Natural killer cell treated with Interleukin-12 subunit alpha and Interleukin-12 subunit beta and Interleukin-15 and Interleukin-18, amount 100 ng/mL, for 72 hours (primary cell): ENCODE measurements around the gene SYNE1. TPM values are rescaled to one million over a fixed set of nuclear protein-coding genes. Genes with fewer than 3 reads are reported as not detected.

Experiments
- ATAC-seq, 2 donors: fragments of 150-1000 bp; cut with Tn5 transposase in 1 of 2; sonication (Bioruptor Pico), chemical (Tn5 transposase) in 1 of 2; 2 replicates each; pipeline ENCODE4 v1.10.0; 2021
- DNase-seq: peaks from one replicate; pipeline ENCODE4 v3.0.0; 2022; ENCODE audit warnings: low spot score
- H3K27ac Mint-ChIP-seq, 2 donors: 1 replicate in 1 of 2; 2 replicates in 1 of 2; pipeline ENCODE4 v1.8.0; 2022; ENCODE audit warnings: mixed read lengths in 2 of 2, mild to moderate bottlenecking in 1 of 2, moderate library complexity in 1 of 2
- H3K27me3 Mint-ChIP-seq, 2 donors: 1 replicate in 1 of 2; 2 replicates in 1 of 2; pipeline ENCODE4 v1.8.0; 2022; ENCODE audit warnings: mixed read lengths in 2 of 2
- H3K36me3 Mint-ChIP-seq: one replicate; pipeline ENCODE4 v1.8.0; 2022; ENCODE audit warnings: mixed read lengths
- H3K4me1 Mint-ChIP-seq, 2 donors: 1 replicate in 1 of 2; 2 replicates in 1 of 2; pipeline ENCODE4 v1.8.0; 2022; ENCODE audit warnings: low read depth in 2 of 2, mixed read lengths in 2 of 2, mild to moderate bottlenecking in 1 of 2
- H3K4me3 Mint-ChIP-seq: one replicate; pipeline ENCODE4 v1.8.0; 2022; ENCODE audit warnings: mixed read lengths
- H3K9me3 Mint-ChIP-seq: 2 replicates; pipeline ENCODE4 v1.8.0; 2022; ENCODE audit warnings: mixed read lengths
- total RNA-seq, 2 donors: library from RNA; stranded (reverse); gene quantifications; one replicate each; pipeline ENCODE4 v1.2.3, GENCODE V29; 2022

The SYNE1 gene
- total RNA-seq, 2 donors from 2014 or later: 30.6 to 61.2 TPM

GRCh38 chr6:152600022-152600421 is 37.1 kb downstream of the SYNE1 start:
- Mint-ChIP-seq H3K4me3 (no peak overlapping the region), H3K9me3 (no peaks in the 10 kb centered on the region), H3K36me3 (peaks cover 6% of the 10 kb centered on the region), H3K27me3 (no peaks in the 10 kb centered on the region), H3K4me1 (peaks cover 14 to 37% of the 10 kb centered on the region in 2 donors), H3K27ac (peak overlapping the region in 1 of 2 donors; percentile 77)
- no peak for ATAC-seq
- no peak for DNase-seq

- peaks cover 11% of the 10 kb centered on the region for H3K36me3 Mint-ChIP-seq
These were observed 38.1 kb downstream of the SYNE1 start for GRCh38 chr6:152598901-152599537.

GRCh38 chr6:152598421-152598820 is 38.7 kb downstream of the SYNE1 start:
- H3K4me1 Mint-ChIP-seq: peaks cover 28 to 42% of the 10 kb centered on the region in 2 donors
- peak overlapping the region; percentile 64 for H3K4me3 Mint-ChIP-seq
- no peaks in the 10 kb centered on the region for H3K9me3 Mint-ChIP-seq
- peak overlapping the region; percentile 33 to 77 for H3K27ac Mint-ChIP-seq
- H3K27me3 Mint-ChIP-seq: no peaks in the 10 kb centered on the region
- DNase-seq: no peak
- peak in 1 of 2 donors; percentile 71 for ATAC-seq
- H3K36me3 Mint-ChIP-seq: peaks cover 11% of the 10 kb centered on the region

More at GRCh38 chr6:152598901-152599537, 38.1 kb downstream of the SYNE1 start:
- ATAC-seq (no peak), DNase-seq (no peak)
- Mint-ChIP-seq H3K9me3 (no peaks in the 10 kb centered on the region), H3K27ac (peak overlapping the region in 1 of 2 donors; percentile 77), H3K4me3 (no peak overlapping the region), H3K4me1 (peaks cover 22 to 40% of the 10 kb centered on the region in 2 donors), H3K27me3 (no peaks in the 10 kb centered on the region)

GRCh38 chr6:152596726-152597125 is 40.4 kb downstream of the SYNE1 start:
- Mint-ChIP-seq H3K27ac (peak overlapping the region in 1 of 2 donors; percentile 36), H3K36me3 (peaks cover 11% of the 10 kb centered on the region), H3K4me1 (peaks cover 37 to 40% of the 10 kb centered on the region in 2 donors), H3K4me3 (no peak overlapping the region), H3K27me3 (no peaks in the 10 kb centered on the region), H3K9me3 (no peaks in the 10 kb centered on the region)
- no peak for DNase-seq
- ATAC-seq: no peak

- Mint-ChIP-seq H3K36me3 (peaks cover 14% of the 10 kb centered on the region), H3K4me1 (peaks cover 44 to 48% of the 10 kb centered on the region in 2 donors), H3K4me3 (no peak overlapping the region), H3K9me3 (no peaks in the 10 kb centered on the region), H3K27me3 (no peaks in the 10 kb centered on the region), H3K27ac (peak overlapping the region in 1 of 2 donors; percentile 55)
- ATAC-seq (no peak), DNase-seq (no peak)
These were observed 41.7 kb downstream of the SYNE1 start for GRCh38 chr6:152595499-152595898.

GRCh38 chr6:152594701-152595100 is 42.5 kb downstream of the SYNE1 start:
- Mint-ChIP-seq H3K9me3 (no peaks in the 10 kb centered on the region), H3K4me3 (no peak overlapping the region), H3K36me3 (peaks cover 14% of the 10 kb centered on the region), H3K4me1 (peaks cover 45% of the 10 kb centered on the region in 2 donors), H3K27ac (peak overlapping the region in 1 of 2 donors; percentile 55), H3K27me3 (no peaks in the 10 kb centered on the region)
- no peak for DNase-seq
- no peak for ATAC-seq

- DNase-seq (no peak), ATAC-seq (no peak)
- H3K36me3 Mint-ChIP-seq: peaks cover 4% of the 10 kb centered on the region
- H3K27me3 Mint-ChIP-seq: no peaks in the 10 kb centered on the region
- H3K27ac Mint-ChIP-seq: peak overlapping the region in 1 of 2 donors; percentile 86
- no peak overlapping the region for H3K4me3 Mint-ChIP-seq
- no peaks in the 10 kb centered on the region for H3K9me3 Mint-ChIP-seq
- H3K4me1 Mint-ChIP-seq: peaks cover 43 to 45% of the 10 kb centered on the region in 2 donors
These were observed 48.7 kb downstream of the SYNE1 start for GRCh38 chr6:152588456-152588855.

GRCh38 chr6:152587473-152587872 is 49.7 kb downstream of the SYNE1 start:
- DNase-seq: no peak
- Mint-ChIP-seq H3K36me3 (peaks cover 4% of the 10 kb centered on the region), H3K4me3 (peak overlapping the region; percentile 23), H3K27me3 (no peaks in the 10 kb centered on the region), H3K27ac (peak overlapping the region; percentile 40 to 86), H3K9me3 (no peaks in the 10 kb centered on the region), H3K4me1 (peaks cover 37 to 39% of the 10 kb centered on the region in 2 donors)
- peak; percentile 82 to 88 for ATAC-seq

- Mint-ChIP-seq H3K9me3 (no peaks in the 10 kb centered on the region), H3K4me1 (peaks cover 29 to 40% of the 10 kb centered on the region in 2 donors), H3K27ac (no peak overlapping the region), H3K4me3 (no peak overlapping the region), H3K36me3 (no peaks in the 10 kb centered on the region), H3K27me3 (no peaks in the 10 kb centered on the region)
- DNase-seq: no peak
- ATAC-seq: no peak
These were observed 51.9 kb downstream of the SYNE1 start for GRCh38 chr6:152585236-152585635.

- DNase-seq (no peak), ATAC-seq (no peak)
- H3K4me3 Mint-ChIP-seq: no peak overlapping the region
- H3K9me3 Mint-ChIP-seq: no peaks in the 10 kb centered on the region
- H3K36me3 Mint-ChIP-seq: no peaks in the 10 kb centered on the region
- no peak overlapping the region for H3K27ac Mint-ChIP-seq
- no peaks in the 10 kb centered on the region for H3K27me3 Mint-ChIP-seq
- H3K4me1 Mint-ChIP-seq: peaks cover 37 to 46% of the 10 kb centered on the region in 2 donors
These were observed 53.3 kb downstream of the SYNE1 start for GRCh38 chr6:152583888-152584287.

- Mint-ChIP-seq H3K27ac (peak overlapping the region; percentile 50 to 65), H3K36me3 (no peaks in the 10 kb centered on the region), H3K4me3 (peak overlapping the region; percentile 45), H3K9me3 (no peaks in the 10 kb centered on the region), H3K4me1 (peaks cover 50 to 56% of the 10 kb centered on the region in 2 donors), H3K27me3 (no peaks in the 10 kb centered on the region)
- DNase-seq (no peak), ATAC-seq (no peak)
These were observed 60.6 kb downstream of the SYNE1 start for GRCh38 chr6:152576525-152576924.

GRCh38 chr6:152575621-152576150 is 61.5 kb downstream of the SYNE1 start:
- Mint-ChIP-seq H3K9me3 (no peaks in the 10 kb centered on the region), H3K27me3 (no peaks in the 10 kb centered on the region), H3K4me1 (peaks cover 50 to 60% of the 10 kb centered on the region in 2 donors), H3K4me3 (no peak overlapping the region), H3K36me3 (no peaks in the 10 kb centered on the region), H3K27ac (peak overlapping the region; percentile 50 to 65)
- ATAC-seq: peak; percentile 85 to 96
- no peak for DNase-seq

- H3K4me1 Mint-ChIP-seq: peaks cover 53 to 65% of the 10 kb centered on the region in 2 donors
These were observed 62.0 kb downstream of the SYNE1 start for GRCh38 chr6:152575161-152575560.

GRCh38 chr6:152573762-152574161 is 63.4 kb downstream of the SYNE1 start:
- H3K27me3 Mint-ChIP-seq: no peaks in the 10 kb centered on the region
- ATAC-seq: no peak
- peaks cover 49 to 64% of the 10 kb centered on the region in 2 donors for H3K4me1 Mint-ChIP-seq

More at GRCh38 chr6:152575161-152575560, 62.0 kb downstream of the SYNE1 start:
- ATAC-seq (peak in 1 of 2 donors; percentile 11), DNase-seq (no peak)
- no peaks in the 10 kb centered on the region for H3K9me3 Mint-ChIP-seq
- H3K4me3 Mint-ChIP-seq: peak overlapping the region; percentile 31
- peak overlapping the region; percentile 50 to 64 for H3K27ac Mint-ChIP-seq
- no peaks in the 10 kb centered on the region for H3K27me3 Mint-ChIP-seq
- H3K36me3 Mint-ChIP-seq: no peaks in the 10 kb centered on the region

More at GRCh38 chr6:152573762-152574161, 63.4 kb downstream of the SYNE1 start:
- Mint-ChIP-seq H3K9me3 (no peaks in the 10 kb centered on the region), H3K4me3 (no peak overlapping the region), H3K27ac (peak overlapping the region in 1 of 2 donors; percentile 50), H3K36me3 (no peaks in the 10 kb centered on the region)
- DNase-seq: no peak
